GM21367 (cell line): ENCODE measurements around the gene CCL27.
"Not testable (repeated sequence)": the region's sequence is repeated elsewhere in the genome, so short reads cannot be mapped to it uniquely, and the experiment has no call there.

Source experiments
- ATAC-seq: cut with Tn5 transposase; IDR thresholded peaks from one replicate; pipeline ENCODE4 v1.9.1; 2021; ENCODE audit not compliant: unreplicated experiment

Gene CCL27

DNA sequence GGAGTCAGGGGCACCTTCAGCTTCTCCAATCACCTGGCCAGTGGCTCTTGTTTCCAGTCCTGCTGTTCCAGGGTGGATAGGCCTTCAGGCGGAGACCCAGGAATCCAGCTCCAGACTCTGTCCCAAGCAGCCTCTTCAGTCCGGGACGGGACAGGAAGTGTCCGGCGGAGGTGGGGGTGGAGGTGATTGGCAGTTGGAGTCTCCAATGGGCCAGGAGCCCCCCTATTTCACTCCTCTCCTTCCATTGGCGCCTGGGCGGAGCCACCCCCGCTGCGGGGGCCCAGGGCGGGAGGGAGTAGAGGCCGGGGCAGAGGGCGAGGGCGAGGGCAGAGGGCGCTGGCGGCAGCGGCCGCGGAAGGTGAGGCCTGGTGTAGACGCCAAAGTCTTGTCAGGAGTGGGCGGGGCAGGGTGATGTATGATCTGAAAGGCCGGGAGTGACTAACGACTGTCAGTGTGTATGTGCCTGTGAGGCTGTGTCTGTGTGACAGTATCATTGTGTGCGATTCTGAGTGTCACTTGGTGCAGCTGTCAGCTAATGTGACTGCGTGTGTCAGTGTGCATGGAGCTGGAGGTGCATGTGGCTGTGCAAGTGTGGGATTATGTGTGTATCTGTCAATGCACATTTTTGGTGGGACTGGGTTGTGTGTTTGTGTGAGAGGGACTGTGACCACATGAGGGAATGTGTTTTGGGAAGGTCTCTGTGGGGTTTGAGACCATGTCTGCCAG is 10.4 kb downstream of the CCL27 start, which contains the start of gene IL11RA:
Gene IL11RA (plus strand): TSS at position 310 of the 726 bp plus-strand sequence. CDS start 3,033 bp downstream, outside the sequence.
- ATAC-seq: no peak

DNA sequence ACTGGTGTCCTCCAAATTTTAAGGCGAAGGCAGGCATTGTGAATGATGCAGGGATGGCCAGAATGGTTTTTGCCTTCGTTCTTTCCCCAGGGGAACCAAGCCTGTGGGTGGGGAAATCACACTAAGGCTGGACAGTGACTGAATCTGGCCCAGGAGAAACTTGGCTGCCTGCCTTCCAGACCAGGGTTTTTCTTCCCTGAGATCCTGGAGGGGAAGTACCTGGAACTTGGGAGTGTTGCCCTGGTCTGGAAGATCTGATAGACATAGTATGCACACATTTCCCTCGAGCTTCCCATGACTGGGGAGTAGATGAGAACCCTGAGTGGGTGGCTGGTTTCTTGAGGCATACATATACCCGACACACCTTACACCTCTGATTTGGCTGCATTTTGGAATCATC is 11.1 kb downstream of the CCL27 start:
- no peak for ATAC-seq

DNA sequence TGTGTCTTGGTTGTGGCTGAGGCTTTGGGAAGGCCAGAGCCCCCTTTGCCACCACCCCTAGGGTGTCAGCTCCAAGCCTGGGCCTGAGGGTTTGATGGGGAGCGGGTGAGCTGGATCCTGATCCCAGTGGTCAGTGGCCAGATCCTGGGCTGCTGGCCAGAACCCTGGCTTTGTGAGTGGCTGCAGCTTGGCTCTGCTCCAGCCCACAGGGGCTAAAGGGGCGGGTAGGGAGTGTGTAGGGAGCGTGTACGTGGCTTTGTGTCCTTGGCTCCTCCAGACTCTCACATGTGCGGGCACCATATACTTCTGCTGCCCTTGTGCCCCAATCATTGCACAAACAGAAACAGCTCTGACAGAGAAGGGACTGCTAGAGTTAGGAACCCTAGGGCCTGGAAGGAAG is 11.6 kb downstream of the CCL27 start:
- ATAC-seq: no peak

DNA sequence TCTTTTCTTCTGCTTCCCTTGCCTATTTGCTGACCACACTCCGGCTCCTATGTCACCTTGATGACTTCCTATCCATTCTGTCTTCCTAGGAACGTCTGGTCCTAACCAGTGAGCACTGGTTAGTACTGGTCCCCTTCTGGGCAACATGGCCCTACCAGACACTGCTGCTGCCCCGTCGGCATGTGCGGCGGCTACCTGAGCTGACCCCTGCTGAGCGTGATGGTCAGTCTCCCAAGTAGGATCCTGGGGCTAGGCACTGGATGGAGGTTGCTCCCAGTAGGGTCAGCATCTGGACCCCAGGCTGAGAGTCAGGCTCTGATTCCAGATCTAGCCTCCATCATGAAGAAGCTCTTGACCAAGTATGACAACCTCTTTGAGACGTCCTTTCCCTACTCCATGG is 13.8 kb downstream of the CCL27 start:
- ATAC-seq: no peak

DNA sequence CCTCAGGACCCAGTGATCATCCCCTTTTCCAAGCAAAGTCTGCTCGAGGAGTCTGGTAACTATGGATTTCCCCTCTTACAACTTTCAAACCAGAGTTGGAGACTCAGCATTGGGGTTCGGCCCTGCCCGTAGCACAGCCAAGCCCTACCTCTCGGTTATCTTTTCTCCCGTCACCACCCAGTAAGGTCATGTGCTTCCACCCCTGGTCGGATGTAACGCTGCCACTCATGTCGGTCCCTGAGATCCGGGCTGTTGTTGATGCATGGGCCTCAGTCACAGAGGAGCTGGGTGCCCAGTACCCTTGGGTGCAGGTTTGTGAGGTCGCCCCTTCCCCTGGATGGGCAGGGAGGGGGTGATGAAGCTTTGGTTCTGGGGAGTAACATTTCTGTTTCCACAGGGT is 14.8 kb downstream of the CCL27 start:
- ATAC-seq: no peak

DNA sequence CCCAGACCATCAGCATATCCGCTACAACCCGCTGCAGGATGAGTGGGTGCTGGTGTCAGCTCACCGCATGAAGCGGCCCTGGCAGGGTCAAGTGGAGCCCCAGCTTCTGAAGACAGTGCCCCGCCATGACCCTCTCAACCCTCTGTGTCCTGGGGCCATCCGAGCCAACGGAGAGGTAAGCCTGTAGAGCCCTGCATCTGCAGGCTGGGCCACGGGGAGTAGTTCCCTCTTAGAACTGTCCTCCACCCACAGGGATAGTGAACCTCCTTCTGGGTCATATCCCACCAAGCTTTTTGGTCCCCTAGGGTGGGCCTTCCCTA is 15.4 kb downstream of the CCL27 start:
- no peak for ATAC-seq

DNA sequence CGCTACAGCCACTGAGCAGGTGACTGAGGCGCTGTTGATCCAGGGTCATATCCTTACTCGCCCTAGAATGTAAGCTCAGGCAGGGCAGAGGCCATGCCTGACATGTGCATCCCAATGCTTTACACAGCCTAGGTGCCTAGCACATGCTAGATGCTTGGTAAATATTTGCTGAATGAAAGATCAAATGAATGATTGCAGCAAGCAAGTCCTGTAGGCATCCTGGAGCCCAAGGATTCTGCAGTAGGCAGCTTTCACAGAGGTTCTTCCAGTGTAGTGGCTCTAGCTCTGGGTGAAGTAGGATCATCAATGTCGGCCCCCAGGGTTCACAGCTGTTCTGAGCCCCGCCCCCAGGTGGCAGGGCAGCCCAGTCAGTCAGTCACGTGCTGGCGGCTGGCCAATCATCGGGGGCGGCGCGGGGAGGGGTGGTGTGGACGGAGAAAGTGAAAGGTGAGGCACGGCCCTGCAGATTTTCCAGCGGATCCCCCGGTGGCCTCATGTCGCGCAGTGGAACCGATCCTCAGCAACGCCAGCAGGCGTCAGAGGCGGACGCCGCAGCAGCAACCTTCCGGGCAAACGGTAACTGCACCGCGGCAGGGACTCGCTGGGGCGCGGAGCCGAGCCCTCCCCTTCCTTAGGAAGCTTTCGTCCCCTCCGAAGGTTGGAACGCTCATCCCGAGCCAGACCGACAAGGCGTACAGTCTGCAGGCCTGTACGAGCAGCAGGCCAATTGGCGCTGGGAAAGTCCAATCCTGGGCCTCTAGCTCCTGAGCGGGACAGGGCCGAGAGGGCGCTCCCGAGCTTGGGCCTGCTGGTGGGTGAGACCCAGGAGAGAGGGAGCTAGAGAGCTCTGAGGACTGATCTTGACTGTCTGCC is 16.0 kb downstream of the CCL27 start, which contains the start of gene GALT:
Gene GALT (plus strand): TSS at position 465 of the 873 bp plus-strand sequence. CDS start 30 bp downstream, at position 495.
- ATAC-seq: peak; percentile 69

DNA sequence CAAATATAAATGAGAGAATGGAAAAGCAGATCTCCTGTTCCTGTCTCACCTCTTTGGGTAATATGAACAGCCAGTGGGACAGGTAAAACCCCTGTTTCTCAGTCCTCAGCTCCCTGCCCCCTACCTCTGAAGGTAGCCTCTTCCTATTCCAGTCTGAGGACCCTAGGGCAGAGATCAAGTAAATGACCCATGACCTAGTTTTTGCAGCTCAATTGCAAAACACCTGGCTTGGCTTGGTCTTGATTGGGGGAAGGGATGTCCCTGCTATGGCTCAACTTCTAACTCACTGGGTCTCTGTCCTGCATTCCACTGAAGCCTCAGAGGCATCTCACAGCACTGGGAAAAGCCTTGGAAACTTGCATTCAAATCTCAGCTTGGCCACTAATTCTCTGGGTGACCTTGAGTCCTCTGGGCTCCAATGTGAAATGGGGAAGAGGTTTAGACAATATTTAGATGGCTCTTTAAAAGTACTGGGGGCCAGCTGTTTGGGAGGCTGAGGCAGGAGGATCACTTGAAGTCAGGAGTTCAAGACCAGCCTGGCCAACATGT is 17.6 kb downstream of the CCL27 start:
- no peak for ATAC-seq

DNA sequence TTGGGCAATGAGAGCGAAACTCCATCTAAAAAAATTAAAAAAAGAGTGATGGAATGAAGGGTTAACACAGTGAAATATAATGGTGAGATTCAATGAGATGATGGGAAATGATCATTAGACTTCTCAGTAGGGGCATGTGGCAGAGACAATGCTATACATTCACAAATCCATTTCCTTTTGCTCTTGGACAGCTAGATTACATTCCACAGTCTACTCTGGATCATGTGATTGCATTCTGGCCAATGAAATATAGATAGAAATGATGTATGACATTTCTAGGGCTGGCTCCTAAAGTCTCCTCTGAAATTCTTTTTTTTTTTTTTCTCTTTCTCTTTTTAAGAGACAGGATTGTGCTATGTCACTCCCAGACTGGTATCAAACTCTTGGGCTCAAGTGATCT is 19.8 kb downstream of the CCL27 start:
- ATAC-seq: no peak

DNA sequence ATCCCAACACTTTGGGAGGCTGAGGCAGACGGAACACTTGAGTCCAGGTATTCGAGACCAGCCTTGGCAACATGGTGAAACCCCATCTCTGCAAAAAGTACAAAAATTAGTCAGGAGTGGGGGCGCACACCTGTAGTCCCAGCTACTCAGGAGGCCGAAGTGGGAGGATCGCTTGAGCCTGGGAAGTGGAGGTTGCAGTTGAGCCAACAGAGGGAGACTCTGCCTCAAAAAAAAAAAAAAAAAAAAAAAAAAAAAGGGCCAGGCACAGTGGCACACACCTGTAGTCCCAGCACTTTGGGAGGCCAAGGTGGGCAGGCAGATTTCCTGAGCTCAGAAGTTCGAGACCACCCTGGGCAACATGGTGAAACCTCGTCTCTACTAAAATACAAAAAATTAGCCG is 23.1 kb downstream of the CCL27 start:
- ATAC-seq: not testable (repeated sequence)

DNA sequence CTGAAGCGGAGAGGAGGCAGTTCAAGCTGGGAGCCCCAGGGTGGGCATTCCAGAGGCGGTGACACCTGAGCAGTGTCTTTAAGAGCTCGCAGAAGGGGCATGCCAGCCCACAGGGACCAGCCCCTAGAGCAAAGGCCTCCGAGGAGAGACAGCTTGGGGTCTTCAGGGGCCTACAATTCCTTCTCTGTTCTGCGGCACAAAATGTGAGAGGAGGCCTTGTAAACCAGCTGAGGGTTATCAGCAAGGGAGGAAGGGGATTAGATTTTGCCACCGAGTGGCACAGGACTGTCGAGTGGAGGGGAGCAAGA is 24.4 kb downstream of the CCL27 start:
- ATAC-seq: no peak

DNA sequence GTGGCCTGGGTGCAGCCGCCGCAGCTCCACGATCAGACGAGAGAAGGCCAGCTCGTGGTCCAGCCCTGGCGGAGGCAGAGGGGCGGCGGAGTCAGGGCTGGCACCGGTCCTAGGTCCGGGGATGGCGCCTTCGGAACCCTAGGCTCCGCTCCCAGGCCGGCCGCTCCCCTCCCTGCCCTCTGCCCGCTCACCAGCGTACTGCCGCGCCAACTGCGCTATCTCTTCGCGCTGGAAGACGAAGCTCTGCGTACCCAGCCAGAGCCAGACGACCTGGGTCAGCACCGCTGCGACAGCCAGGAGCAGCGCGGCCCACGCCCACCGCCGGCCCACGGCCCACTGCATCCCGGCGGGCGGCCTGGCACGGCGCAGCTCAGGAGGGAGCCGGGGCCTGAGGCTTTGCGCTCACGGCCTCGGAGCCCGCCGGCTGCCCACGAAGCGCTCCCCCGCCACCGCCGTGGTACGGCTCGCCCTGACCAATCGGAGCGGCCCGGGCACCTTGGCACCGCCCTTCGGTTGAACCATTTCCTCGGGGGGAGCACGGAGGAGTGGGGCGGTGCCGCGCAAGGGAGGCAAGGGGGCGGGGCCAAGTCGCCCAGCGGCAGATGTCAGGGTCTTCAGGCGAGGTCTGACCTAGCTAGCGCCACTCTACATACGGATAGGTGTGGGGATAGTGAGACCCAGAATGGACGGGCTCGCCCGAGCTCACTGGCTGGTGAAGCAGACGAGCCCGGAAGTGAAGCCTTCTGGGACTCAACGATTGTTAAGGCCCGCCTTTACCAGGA is 24.9 kb downstream of the CCL27 start, which contains the start of gene SIGMAR1:
Gene SIGMAR1 (minus strand): TSS at position 432 of the 782 bp plus-strand sequence. CDS start 90 bp downstream, at position 342.
- peak; percentile 69 for ATAC-seq

DNA sequence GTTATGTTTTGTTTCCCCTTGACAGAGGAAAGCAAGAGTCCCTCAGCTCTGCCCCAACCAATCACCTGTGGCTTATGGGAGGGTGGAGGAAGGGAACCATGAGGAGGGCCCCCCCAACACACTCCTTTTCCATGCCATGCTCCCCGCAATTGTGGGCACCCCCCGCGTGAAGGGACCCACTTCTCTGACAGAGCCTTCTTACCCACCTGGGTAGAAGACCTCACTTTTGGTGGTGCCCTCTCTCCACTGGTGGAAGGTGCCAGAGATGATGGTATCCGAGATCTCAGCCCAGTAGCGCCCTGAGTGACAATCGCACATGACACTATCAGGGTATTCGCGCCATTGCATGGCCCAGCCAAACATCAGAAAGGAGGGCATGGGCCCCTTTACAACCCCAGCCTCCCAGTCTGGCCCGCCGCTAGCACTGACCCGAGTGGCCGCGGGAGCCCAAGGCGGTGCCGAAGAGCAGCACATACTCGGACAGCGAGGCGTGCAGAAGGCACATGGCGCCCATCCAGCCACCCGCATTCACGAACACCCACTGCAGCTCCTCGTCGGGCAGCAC is 25.6 kb downstream of the CCL27 start:
- ATAC-seq: peak; percentile 8

DNA sequence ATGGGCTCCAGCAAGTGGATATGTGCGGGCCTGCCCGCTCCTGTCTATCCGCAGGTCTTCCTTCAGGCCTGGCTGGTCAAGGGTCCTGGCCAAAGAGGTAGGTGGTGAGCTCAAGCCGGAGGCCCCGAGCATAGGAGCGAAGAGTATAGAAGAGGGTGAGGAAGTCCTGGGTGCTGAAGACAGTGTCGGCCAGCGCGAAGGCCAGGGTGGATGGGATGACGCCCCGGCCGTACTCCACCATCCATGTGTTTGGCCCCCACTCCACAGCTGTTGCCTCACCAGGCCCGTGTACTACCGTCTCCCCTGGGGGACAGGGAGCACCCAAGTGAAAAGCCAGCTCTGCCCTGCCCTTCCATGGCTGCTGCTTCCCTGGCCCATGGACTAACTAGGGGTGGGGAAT is 26.9 kb downstream of the CCL27 start:
- ATAC-seq: no peak

DNA sequence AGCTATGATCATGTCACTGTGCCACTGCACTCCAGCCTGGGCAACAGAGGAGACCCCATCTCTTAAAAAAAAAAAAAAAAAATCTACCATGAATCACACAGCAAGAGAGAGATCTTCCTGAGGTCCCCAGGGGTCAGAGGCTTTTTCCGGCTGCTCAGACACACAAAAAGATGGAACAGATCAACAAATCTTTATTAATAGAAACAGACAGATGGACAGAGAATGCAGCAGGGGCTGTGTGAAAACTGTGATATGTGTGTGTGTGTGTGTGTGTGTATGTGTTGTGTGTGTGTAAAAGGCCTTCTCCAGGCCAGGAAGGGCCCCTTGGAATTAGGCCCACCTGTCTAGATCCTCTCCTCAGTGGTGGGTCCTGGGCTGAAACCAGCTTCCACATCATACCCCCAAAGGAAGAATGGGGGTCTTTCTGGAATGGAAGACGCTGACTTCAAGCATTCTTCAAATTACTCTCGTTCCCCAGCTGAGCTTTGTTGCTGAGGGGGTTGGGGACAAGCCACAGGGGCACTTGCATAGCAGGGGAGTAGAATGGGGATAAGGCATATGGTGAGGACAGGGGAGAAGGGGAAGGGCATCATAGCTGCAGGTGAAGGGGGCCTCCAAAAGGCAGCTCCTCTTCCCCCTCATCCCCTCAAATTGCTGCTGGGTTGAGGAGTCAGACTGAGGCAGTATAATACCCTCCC is 27.8 kb downstream of the CCL27 start:
- no peak for ATAC-seq

DNA sequence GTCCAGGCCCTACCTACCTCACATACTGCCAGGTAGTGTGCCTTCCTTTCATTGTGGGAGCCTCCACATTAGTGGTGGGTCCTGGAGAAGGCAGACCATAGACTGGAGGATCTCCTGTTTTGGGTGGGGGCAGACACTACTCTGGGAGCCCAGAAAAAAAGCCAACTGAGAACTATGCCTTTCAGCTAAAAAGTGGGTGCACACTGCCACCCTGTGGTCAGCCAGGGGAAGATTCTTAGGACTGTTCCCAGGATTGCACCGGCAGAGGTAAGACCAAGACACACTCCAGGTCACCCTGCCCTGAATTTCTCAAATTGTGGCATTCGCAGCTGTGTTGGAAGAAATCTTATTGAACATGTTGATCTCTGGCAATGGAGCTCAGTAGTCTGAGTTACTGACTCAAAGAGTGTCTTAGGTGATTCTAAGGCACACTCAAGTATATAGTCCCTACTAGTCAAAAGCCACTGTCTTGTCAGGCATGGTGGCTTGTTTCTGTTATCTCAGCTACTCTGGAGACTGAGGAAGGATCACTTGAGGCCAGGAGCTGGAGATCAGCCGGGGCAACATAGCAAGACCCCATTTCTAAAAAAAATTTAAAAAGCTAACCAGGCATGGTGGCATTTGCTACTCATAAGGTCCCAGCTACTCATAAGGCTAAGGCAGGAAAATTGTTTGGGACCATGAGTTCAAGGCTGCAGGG is 28.5 kb downstream of the CCL27 start:
- ATAC-seq: no peak

DNA sequence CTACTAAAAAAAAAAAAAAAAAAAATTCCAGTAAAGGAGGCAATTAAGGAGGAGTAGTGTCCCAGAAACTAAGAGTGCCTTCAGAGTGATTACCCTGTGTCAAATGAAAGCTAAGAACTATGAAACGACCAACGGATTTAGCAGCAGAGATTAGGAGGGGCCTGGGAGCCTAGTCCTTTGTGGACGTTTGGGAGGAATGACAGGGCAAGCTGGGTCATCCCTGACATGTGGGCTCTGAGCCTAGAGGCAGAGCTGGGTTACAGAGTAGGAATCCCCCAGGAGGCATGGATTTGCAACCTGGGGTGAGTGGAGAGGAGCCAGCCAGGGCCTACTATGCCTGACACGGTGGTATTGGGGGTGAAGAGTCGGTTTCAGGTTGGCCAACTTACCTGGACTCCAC is 29.3 kb downstream of the CCL27 start:
- ATAC-seq: no peak

DNA sequence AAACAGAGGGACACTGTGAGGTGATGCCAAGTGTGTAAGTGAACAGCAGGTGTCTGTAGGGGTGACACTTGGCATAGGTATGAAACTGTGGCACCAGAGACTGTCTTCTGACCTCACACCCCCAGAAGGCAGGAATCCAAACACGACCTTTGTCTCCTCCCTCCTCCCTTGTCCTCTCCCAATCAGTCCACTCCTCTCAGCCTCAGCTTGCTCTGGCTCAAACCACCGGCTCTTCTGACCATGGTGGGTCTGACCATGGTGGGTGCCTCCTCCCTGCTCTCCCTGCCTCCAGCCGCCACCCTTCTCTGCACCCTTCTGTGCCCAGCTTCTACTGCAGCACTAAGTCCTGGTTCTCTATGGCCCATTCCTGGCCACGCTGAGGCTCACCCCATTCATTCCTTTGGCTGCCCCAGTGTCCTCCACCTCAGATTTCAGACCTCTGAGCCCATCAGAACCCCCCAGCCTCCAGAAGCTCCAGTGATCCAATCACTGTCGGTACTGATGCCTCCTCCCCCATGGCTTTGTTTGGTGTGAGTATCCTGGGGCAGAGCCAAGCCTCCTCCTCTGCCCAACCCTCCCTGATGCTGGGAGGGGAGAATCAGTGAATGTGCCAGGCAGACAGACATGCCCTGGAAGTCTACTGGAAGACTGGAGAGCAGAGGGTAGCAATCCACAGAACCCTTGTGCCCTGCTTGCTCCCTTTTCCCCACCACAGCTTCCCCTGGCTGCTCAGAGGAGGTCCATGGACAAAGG is 31.9 kb downstream of the CCL27 start:
- no peak for ATAC-seq

DNA sequence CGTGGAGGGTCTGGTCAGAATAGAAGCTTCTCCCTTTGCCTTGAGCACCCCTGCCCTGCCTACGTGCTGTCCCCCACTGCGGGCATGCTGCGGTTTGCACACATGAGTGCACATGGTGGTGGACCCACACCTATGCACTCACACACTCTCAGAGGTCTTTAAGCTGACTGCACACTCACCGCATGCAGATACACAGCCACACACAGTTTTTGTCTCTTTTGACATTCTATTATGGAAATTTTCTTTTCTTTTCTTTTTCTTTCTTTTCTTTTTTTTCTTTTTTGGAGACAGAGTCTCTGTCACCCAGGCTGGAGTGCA is 33.0 kb downstream of the CCL27 start:
- no peak for ATAC-seq
